MCF 10A (cell line): ENCODE data around the gene LSG1. TPM values are rescaled to one million over a fixed set of nuclear protein-coding genes. Genes with fewer than 3 reads are reported as not detected.

Experiments used
- BruUV-seq: library from RNA; stranded (reverse); fragments of 400-500 nt; replicated peaks from 2 replicates; lab custom pipeline; 2021; lab: Mats Ljungman, UMichigan
- CTCF ChIA-PET: fragments of 300-600 bp; sonication (Branson Sonifier 250); formaldehyde crosslinking; extraction: SDS; loops from one replicate; lab custom pipeline; 2021; ENCODE audit warnings: antibody characterized with exemption, inconsistent platforms; lab: Yijun Ruan, JAX
- POLR2A ChIA-PET: fragments of 300-600, 350-650 bp; sonication (Branson Sonifier 250); formaldehyde crosslinking; extraction: SDS; loops from one replicate; lab custom pipeline; 2020; ENCODE audit warnings: antibody characterized with exemption, inconsistent platforms; lab: Yijun Ruan, JAX
- DNase-seq: peaks from one replicate; pipeline ENCODE4 v3.0.0-alpha.2; 2018; ENCODE audit not compliant: unreplicated experiment
- H3K27ac Mint-ChIP-seq: one replicate; pipeline ENCODE4 v1.8.0; 2022; ENCODE audit warnings: mild to moderate bottlenecking, low read depth, mixed read lengths; ENCODE audit not compliant: unreplicated experiment
- H3K27me3 Mint-ChIP-seq: one replicate; pipeline ENCODE4 v1.8.0; 2022; ENCODE audit warnings: mixed read lengths; ENCODE audit not compliant: insufficient read depth, unreplicated experiment
- H3K36me3 Mint-ChIP-seq: one replicate; pipeline ENCODE4 v1.8.0; 2022; ENCODE audit warnings: mild to moderate bottlenecking, moderate library complexity, mixed read lengths; ENCODE audit not compliant: insufficient read depth, unreplicated experiment
- H3K4me1 Mint-ChIP-seq: one replicate; pipeline ENCODE4 v1.8.0; 2022; ENCODE audit warnings: mixed read lengths; ENCODE audit not compliant: insufficient read depth, unreplicated experiment
- H3K4me3 Mint-ChIP-seq: one replicate; pipeline ENCODE4 v1.8.0; 2022; ENCODE audit warnings: mild to moderate bottlenecking, moderate library complexity, mixed read lengths; ENCODE audit not compliant: unreplicated experiment
- H3K9me3 Mint-ChIP-seq: one replicate; pipeline ENCODE4 v1.8.0; 2022; ENCODE audit warnings: mixed read lengths; ENCODE audit not compliant: unreplicated experiment
- intact Hi-C: fragments of 100-400 bp; cut with micrococcal nuclease; formaldehyde crosslinking; loops from 2 replicates; pipeline ENCODE4 v1.14.1; 2022
- total RNA-seq: library from RNA; stranded (reverse); gene quantifications from 2 replicates; pipeline ENCODE4 v1.2.3, GENCODE V29; 2022
- TF ChIP-seq, protein P1 (sequence below): fragments of 200-600 bp; IDR thresholded peaks from one replicate; pipeline ENCODE4 v1.8.0; 2022; ENCODE audit warnings: antibody characterized with exemption, mild to moderate bottlenecking; ENCODE audit not compliant: unreplicated experiment

LSG1 gene
- total RNA-seq, 1 experiment from 2014 or later = 35.1 TPM

- intact Hi-C loops = no loop called here
- POLR2A ChIA-PET = no interaction called here
- H3K36me3 Mint-ChIP-seq = peaks cover 49% of the 10 kb centered on the region
- H3K4me1 Mint-ChIP-seq = no peaks in the 10 kb centered on the region
- no peaks in the 10 kb centered on the region for H3K9me3 Mint-ChIP-seq
- TSS peak; percentile 61 for BruUV-seq
- CTCF ChIA-PET = no interaction called here
- H3K27ac Mint-ChIP-seq = no peak overlapping the region
- H3K4me3 Mint-ChIP-seq = no peak overlapping the region
- peak; percentile 25 for DNase-seq
- no peaks in the 10 kb centered on the region for H3K27me3 Mint-ChIP-seq
- TF ChIP-seq, protein P1, sequence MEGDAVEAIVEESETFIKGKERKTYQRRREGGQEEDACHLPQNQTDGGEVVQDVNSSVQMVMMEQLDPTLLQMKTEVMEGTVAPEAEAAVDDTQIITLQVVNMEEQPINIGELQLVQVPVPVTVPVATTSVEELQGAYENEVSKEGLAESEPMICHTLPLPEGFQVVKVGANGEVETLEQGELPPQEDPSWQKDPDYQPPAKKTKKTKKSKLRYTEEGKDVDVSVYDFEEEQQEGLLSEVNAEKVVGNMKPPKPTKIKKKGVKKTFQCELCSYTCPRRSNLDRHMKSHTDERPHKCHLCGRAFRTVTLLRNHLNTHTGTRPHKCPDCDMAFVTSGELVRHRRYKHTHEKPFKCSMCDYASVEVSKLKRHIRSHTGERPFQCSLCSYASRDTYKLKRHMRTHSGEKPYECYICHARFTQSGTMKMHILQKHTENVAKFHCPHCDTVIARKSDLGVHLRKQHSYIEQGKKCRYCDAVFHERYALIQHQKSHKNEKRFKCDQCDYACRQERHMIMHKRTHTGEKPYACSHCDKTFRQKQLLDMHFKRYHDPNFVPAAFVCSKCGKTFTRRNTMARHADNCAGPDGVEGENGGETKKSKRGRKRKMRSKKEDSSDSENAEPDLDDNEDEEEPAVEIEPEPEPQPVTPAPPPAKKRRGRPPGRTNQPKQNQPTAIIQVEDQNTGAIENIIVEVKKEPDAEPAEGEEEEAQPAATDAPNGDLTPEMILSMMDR = no peak
These were observed 31.2 kb downstream of the LSG1 start for GRCh38 chr3:194640829-194641228.

GRCh38 chr3:194638991-194639605, 32.9 kb downstream of the LSG1 start:
- no TSS peak for BruUV-seq
- TF ChIP-seq, protein P1 = no peak
- DNase-seq = no peak
- ChIA-PET CTCF (interaction anchor here (0.7 kb wide), 1 partner anchor 169 kb away, joined by 5 read pairs; no protein-coding TSS in a partner anchor), POLR2A (interaction anchor here (0.6 kb wide), 1 partner anchor 377 kb away, joined by 3 read pairs; no protein-coding TSS in a partner anchor)
- Mint-ChIP-seq H3K27ac (peak overlapping the region; percentile 4), H3K4me1 (peaks cover 6% of the 10 kb centered on the region), H3K9me3 (no peaks in the 10 kb centered on the region), H3K36me3 (peaks cover 36% of the 10 kb centered on the region), H3K27me3 (no peaks in the 10 kb centered on the region), H3K4me3 (no peak overlapping the region)
- intact Hi-C loops = no loop called here

DNA sequence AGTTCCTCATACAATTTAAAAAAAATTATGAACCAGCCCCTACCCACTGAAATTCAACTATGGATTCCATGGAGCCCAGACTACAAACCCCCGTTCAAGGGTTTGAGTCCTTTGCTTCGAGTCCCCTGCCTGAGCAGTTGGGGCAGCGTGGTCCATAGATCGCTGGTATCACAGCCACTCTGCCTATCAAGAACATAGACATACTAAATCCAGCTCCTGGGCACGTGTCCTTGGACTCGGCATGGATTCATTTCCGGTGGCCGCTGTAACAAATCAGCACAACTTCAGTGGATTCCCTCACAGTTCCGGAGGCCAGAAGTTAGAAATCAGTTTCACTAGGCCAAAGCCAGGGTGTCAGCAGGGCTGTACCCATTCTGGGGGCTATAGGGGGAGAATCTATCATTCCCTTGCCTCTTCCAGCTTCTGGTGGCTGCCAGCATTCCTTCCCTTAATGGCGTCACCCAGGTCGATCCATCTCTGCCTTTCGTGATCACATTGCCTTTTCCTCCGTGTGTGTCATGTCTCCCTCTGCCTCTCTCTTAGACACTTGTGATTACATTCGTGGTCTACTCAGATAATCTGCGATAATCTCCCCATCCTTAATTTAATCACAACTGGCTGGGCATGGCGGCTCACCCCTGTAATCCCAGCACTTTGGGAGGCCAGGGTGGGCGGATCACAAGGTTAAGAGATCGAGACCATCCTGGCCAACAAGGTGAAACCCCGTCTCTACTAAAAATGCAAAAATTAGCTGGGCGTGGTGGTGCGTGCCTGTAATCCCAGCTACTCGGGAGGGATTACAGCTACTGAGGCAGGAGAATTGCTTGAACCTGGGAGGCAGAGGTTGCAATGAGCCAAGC, 34.2 kb downstream of the LSG1 start:
- H3K4me3 Mint-ChIP-seq = no peak overlapping the region
- H3K27ac Mint-ChIP-seq = no peak overlapping the region
- no TSS peak for BruUV-seq
- H3K9me3 Mint-ChIP-seq = no peaks in the 10 kb centered on the region
- H3K36me3 Mint-ChIP-seq = peaks cover 24% of the 10 kb centered on the region
- TF ChIP-seq, protein P1 = no peak
- no peaks in the 10 kb centered on the region for H3K27me3 Mint-ChIP-seq
- intact Hi-C loops = no loop called here
- ChIA-PET POLR2A (interaction anchor here (0.8 kb wide), 1 partner anchor 165 kb away, joined by 3 read pairs; no protein-coding TSS in a partner anchor), CTCF (interaction anchor here (0.6 to 1.1 kb wide), 2 partner anchors 44 to 46 kb away, joined by 3 read pairs; no protein-coding TSS in a partner anchor)
- no peak for DNase-seq
- H3K4me1 Mint-ChIP-seq = peaks cover 6% of the 10 kb centered on the region

GRCh38 chr3:194637066-194637465, 34.9 kb downstream of the LSG1 start:
- H3K9me3 Mint-ChIP-seq = no peaks in the 10 kb centered on the region
- ChIA-PET CTCF (interaction anchor here (0.6 to 1.1 kb wide), 2 partner anchors 31 to 43 kb away, joined by 3 read pairs; no protein-coding TSS in a partner anchor), POLR2A (interaction anchor here (0.6 to 0.8 kb wide), 2 partner anchors 164 to 802 kb away, joined by 3 read pairs; no protein-coding TSS in a partner anchor)

More at GRCh38 chr3:194637066-194637465, 34.9 kb downstream of the LSG1 start:
- Mint-ChIP-seq H3K4me3 (no peak overlapping the region), H3K4me1 (peaks cover 6% of the 10 kb centered on the region), H3K27ac (no peak overlapping the region), H3K36me3 (peaks cover 18% of the 10 kb centered on the region), H3K27me3 (no peaks in the 10 kb centered on the region)
- intact Hi-C loops = no loop called here
- TF ChIP-seq, protein P1 = no peak
- DNase-seq = peak; percentile 39
- no TSS peak for BruUV-seq
